A673 (cell line): Measurements from ENCODE around the gene PCARE.

ENCODE experiments used
- EZH2 ChIP-seq: fragments of 200-600 bp; sonication (generic); IDR thresholded peaks from 2 replicates; pipeline ENCODE4 v1.6.1; 2017; ENCODE audit warnings: borderline replicate concordance, low read depth, mild to moderate bottlenecking, mixed read lengths, antibody characterized with exemption, low read length; ENCODE audit not compliant: poor library complexity, severe bottlenecking
- TF ChIP-seq, protein P1 (sequence below): fragments of 300-800, 200-600 bp; sonication (generic); conservative IDR thresholded peaks from 2 replicates; pipeline ENCODE4 v1.5.1; 2017; ENCODE audit warnings: low read depth, mild to moderate bottlenecking, antibody characterized with exemption, low read length, moderate library complexity, mixed read lengths

DNA sequence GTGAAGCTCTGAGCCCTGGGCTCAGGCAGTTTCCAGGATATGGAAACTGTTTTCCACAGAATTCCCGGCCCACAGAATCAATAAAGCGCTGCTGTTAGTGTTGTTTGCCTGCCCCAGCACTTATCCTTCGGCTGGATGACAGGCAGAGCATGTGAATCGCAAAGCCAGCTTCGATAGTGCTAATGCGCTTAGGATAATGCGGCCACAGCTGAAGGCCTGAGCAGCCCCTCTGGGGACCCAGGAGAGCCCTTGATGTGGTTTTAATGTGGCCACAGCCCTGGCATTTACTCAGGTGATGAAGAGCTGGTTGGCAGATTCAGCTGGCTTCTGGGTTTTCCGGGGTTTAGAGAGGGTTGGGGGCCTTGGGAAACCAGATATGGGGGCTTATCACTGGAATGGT lies 23.7 kb downstream of the PCARE start:
- TF ChIP-seq, protein P1, sequence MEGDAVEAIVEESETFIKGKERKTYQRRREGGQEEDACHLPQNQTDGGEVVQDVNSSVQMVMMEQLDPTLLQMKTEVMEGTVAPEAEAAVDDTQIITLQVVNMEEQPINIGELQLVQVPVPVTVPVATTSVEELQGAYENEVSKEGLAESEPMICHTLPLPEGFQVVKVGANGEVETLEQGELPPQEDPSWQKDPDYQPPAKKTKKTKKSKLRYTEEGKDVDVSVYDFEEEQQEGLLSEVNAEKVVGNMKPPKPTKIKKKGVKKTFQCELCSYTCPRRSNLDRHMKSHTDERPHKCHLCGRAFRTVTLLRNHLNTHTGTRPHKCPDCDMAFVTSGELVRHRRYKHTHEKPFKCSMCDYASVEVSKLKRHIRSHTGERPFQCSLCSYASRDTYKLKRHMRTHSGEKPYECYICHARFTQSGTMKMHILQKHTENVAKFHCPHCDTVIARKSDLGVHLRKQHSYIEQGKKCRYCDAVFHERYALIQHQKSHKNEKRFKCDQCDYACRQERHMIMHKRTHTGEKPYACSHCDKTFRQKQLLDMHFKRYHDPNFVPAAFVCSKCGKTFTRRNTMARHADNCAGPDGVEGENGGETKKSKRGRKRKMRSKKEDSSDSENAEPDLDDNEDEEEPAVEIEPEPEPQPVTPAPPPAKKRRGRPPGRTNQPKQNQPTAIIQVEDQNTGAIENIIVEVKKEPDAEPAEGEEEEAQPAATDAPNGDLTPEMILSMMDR = no peak
- no peak for TF ChIP-seq EZH2
